Nucleus accumbens (tissue), 56 donors: Measurements from ENCODE around the gene GEMIN5.
"Not testable (repeated sequence)": the region's sequence is repeated elsewhere in the genome, so short reads cannot be mapped to it uniquely, and the experiment has no call there.

Experiments used
- DNase-seq, 56 donors: peaks; one replicate each; lab custom pipeline; 2025; lab: John Stamatoyannopoulos, UW

The GEMIN5 gene

GRCh38 chr5:154943527-154943926 is 5.5 kb upstream of the GEMIN5 start:
- DNase-seq = no peak

- DNase-seq = peak; percentile 14 to 95 (median 85)
Observed at GRCh38 chr5:154940772-154941620, 3.0 kb upstream of the GEMIN5 start, which contains the start of gene MRPL22. Gene MRPL22 (plus strand): TSS chr5:154941073. CDS start chr5:154941111, 38 bp downstream.

GRCh38 chr5:154940375-154940771 is 2.4 kb upstream of the GEMIN5 start:
- DNase-seq = peak in 1 of 56 donors; percentile 1

- not testable (repeated sequence) for DNase-seq
Observed at GRCh38 chr5:154939387-154939786, 1.4 kb upstream of the GEMIN5 start.

- no peak for DNase-seq
Observed at GRCh38 chr5:154937186-154937717, 759 bp downstream of the GEMIN5 start.

- no peak for DNase-seq
Observed at GRCh38 chr5:154934881-154935280, 3.1 kb downstream of the GEMIN5 start.

GRCh38 chr5:154933537-154933936 is 4.5 kb downstream of the GEMIN5 start:
- DNase-seq = no peak

GRCh38 chr5:154923441-154924430 is 14.3 kb downstream of the GEMIN5 start:
- no peak for DNase-seq

- DNase-seq = no peak
Observed at GRCh38 chr5:154917757-154918156, 20.3 kb downstream of the GEMIN5 start.

GRCh38 chr5:154916874-154917273 is 21.1 kb downstream of the GEMIN5 start:
- DNase-seq = no peak

GRCh38 chr5:154905601-154906000 is 32.4 kb downstream of the GEMIN5 start:
- DNase-seq = not testable (repeated sequence)

GRCh38 chr5:154901913-154902312 is 36.1 kb downstream of the GEMIN5 start:
- DNase-seq = no peak

GRCh38 chr5:154901276-154901675 is 36.7 kb downstream of the GEMIN5 start:
- DNase-seq = no peak

GRCh38 chr5:154900066-154900465 is 37.9 kb downstream of the GEMIN5 start:
- no peak for DNase-seq

- DNase-seq = no peak
Observed at GRCh38 chr5:154899151-154899816, 38.7 kb downstream of the GEMIN5 start.

- peak in 8 of 56 donors; percentile 0 to 26 (median 8) for DNase-seq
Observed at GRCh38 chr5:154898210-154898609, 39.8 kb downstream of the GEMIN5 start.

- DNase-seq = no peak
Observed at GRCh38 chr5:154896562-154897165, 41.3 kb downstream of the GEMIN5 start.

GRCh38 chr5:154895606-154896561 is 42.1 kb downstream of the GEMIN5 start:
- no peak for DNase-seq

GRCh38 chr5:154893381-154893780 is 44.6 kb downstream of the GEMIN5 start:
- DNase-seq = no peak
